Nephron progenitor cell (in vitro differentiated cells): ENCODE data around the gene IL1B.

Source experiments
- DNase-seq: peaks from one replicate; pipeline ENCODE4 v3.0.0; 2021
- H3K27ac Mint-ChIP-seq: 2 replicates; pipeline ENCODE4 v1.8.0; 2021; ENCODE audit warnings: mild to moderate bottlenecking, moderate library complexity, mixed read lengths
- H3K27me3 Mint-ChIP-seq: 2 replicates; pipeline ENCODE4 v1.8.0; 2021; ENCODE audit warnings: mild to moderate bottlenecking, low read depth, mixed read lengths; ENCODE audit not compliant: poor library complexity
- H3K36me3 Mint-ChIP-seq: 2 replicates; pipeline ENCODE4 v1.8.0; 2021; ENCODE audit warnings: low read depth, mixed read lengths
- H3K4me1 Mint-ChIP-seq: 2 replicates; pipeline ENCODE4 v1.8.0; 2021; ENCODE audit warnings: mixed read lengths
- H3K4me3 Mint-ChIP-seq: 2 replicates; pipeline ENCODE4 v1.8.0; 2021; ENCODE audit warnings: mild to moderate bottlenecking, moderate library complexity, mixed read lengths
- H3K9me3 Mint-ChIP-seq: 2 replicates; pipeline ENCODE4 v1.8.0; 2021; ENCODE audit warnings: mild to moderate bottlenecking, moderate library complexity, mixed read lengths
- TF ChIP-seq, protein P1 (sequence below): fragments of 200-600 bp; sonication (generic); IDR thresholded peaks from 2 replicates; pipeline ENCODE4 v1.5.0; 2021; ENCODE audit warnings: antibody characterized with exemption

Gene IL1B

DNA sequence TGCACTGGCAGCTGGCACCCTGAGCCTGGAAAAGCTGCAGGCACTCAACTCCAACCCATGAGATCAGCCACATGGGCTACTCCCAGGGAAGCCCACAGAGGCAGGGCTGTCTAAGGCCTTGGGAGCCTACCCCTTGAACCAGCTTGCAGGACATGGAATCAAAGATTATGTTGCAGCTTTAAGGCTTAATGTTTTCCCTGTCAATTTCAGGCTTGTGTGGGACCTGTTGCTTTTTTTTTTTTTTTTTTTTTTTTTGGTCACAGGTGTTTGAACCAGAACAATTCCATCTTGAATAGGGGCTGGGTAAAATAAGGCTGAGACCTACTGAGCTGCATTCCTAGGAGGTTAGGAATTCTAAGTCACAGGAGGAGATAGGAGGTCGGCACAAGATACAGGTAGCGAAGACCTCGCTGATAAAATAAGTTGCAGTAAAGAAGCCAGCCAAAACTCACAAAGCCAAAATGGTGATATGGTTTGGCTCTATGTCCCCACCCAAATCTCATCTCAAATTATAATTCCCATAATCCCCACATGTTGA is 44.8 kb downstream of the IL1B start:
- peaks cover 4% of the 10 kb centered on the region for H3K36me3 Mint-ChIP-seq
- H3K27me3 Mint-ChIP-seq: peaks cover 13% of the 10 kb centered on the region
- H3K4me3 Mint-ChIP-seq: no peak overlapping the region
- no peak for DNase-seq
- no peak overlapping the region for H3K27ac Mint-ChIP-seq
- TF ChIP-seq, protein P1, sequence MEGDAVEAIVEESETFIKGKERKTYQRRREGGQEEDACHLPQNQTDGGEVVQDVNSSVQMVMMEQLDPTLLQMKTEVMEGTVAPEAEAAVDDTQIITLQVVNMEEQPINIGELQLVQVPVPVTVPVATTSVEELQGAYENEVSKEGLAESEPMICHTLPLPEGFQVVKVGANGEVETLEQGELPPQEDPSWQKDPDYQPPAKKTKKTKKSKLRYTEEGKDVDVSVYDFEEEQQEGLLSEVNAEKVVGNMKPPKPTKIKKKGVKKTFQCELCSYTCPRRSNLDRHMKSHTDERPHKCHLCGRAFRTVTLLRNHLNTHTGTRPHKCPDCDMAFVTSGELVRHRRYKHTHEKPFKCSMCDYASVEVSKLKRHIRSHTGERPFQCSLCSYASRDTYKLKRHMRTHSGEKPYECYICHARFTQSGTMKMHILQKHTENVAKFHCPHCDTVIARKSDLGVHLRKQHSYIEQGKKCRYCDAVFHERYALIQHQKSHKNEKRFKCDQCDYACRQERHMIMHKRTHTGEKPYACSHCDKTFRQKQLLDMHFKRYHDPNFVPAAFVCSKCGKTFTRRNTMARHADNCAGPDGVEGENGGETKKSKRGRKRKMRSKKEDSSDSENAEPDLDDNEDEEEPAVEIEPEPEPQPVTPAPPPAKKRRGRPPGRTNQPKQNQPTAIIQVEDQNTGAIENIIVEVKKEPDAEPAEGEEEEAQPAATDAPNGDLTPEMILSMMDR: no peak
- H3K4me1 Mint-ChIP-seq: peaks cover 11% of the 10 kb centered on the region
- peaks cover 6% of the 10 kb centered on the region for H3K9me3 Mint-ChIP-seq

DNA sequence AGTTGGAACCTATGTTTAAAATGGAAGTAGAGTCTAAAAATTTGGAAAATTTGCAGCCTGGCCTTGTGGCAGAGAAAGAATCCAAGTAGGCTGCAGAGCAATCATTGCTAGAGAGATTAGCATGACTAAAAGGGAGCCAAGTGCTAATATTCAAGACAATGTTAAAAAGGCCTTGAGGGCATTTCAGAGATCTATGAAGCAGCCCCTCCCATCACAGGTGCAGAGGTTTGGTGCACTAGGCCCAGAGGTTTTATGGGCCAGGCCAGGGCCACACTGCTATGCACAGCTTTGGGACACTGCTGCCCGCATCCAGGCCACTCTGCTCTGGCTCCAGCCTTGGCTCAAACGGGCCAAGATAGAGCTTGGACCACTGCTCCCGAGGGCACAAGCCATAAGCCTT is 45.6 kb downstream of the IL1B start:
- DNase-seq: no peak
- H3K36me3 Mint-ChIP-seq: peaks cover 4% of the 10 kb centered on the region
- H3K27ac Mint-ChIP-seq: no peak overlapping the region
- peaks cover 9% of the 10 kb centered on the region for H3K27me3 Mint-ChIP-seq
- peaks cover 11% of the 10 kb centered on the region for H3K4me1 Mint-ChIP-seq
- TF ChIP-seq, protein P1: no peak
- H3K9me3 Mint-ChIP-seq: peaks cover 4% of the 10 kb centered on the region
- no peak overlapping the region for H3K4me3 Mint-ChIP-seq

DNA sequence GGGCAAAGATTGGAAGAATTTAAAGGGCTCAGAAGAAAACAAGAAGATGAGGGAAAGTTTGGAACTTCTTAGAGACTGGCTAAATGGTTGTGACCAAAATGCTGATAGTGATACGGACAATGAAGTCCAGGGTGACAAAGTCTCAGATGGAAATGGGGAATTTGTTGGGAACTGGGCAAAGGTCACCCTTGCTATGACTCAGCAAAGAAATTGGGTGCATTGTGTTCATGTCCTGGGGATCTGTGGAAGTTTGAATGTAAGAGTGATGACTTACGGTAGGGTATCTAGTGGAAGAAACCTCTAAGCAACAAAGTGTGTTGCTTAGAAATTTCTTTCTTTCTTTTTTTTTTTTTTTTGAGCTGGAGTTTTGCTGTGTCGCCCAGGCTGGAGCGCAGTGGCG is 46.3 kb downstream of the IL1B start:
- peaks cover 4% of the 10 kb centered on the region for H3K36me3 Mint-ChIP-seq
- H3K4me1 Mint-ChIP-seq: peaks cover 11% of the 10 kb centered on the region
- DNase-seq: no peak
- H3K4me3 Mint-ChIP-seq: no peak overlapping the region
- H3K27ac Mint-ChIP-seq: no peak overlapping the region
- no peaks in the 10 kb centered on the region for H3K9me3 Mint-ChIP-seq
- peaks cover 9% of the 10 kb centered on the region for H3K27me3 Mint-ChIP-seq
- TF ChIP-seq, protein P1: no peak

DNA sequence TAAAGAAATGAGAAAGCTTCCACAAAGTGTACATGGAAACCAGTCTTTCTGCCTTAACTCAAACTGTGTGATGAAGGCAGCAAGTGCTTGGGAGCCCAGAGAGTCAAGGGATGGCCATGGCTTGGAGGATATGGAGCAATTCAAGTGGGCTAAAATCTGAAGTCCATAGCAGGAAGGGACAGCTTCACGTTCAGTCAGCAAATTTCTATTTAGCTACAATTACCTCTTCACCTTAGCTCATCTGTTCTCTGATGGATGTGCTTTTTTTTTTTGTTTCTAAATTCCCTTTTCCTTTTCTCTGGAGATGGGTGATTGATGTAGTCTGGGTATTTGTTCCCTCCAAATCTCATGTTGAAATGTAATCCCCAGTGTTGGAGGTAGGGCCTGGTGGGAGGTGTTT is 47.4 kb downstream of the IL1B start:
- TF ChIP-seq, protein P1: no peak
- H3K27ac Mint-ChIP-seq: no peak overlapping the region
- no peak for DNase-seq
- no peaks in the 10 kb centered on the region for H3K9me3 Mint-ChIP-seq
- no peak overlapping the region for H3K4me3 Mint-ChIP-seq
- H3K4me1 Mint-ChIP-seq: peaks cover 14% of the 10 kb centered on the region
- peaks cover 4% of the 10 kb centered on the region for H3K36me3 Mint-ChIP-seq
- peaks cover 9% of the 10 kb centered on the region for H3K27me3 Mint-ChIP-seq

DNA sequence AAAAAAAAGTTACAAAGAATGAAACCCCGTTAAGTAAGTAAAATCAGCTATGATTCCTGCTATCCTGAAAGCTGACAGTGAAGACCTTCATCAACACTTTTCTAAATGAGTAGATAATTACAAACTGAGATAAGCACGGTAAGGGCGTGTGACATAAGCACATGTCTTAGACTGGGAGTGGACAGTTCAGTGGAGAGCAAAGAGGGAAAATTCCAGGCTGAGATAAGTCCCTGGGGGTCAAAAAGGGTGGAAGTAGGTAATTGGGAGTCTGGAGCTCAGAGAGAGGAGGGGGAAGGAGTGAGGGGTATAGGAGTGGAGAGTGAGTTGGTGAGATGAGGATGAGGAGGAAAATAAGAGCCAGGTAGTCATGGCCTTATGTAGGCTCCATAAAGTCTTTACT is 47.9 kb downstream of the IL1B start:
- H3K9me3 Mint-ChIP-seq: no peaks in the 10 kb centered on the region
- TF ChIP-seq, protein P1: no peak
- H3K36me3 Mint-ChIP-seq: peaks cover 4% of the 10 kb centered on the region
- peaks cover 16% of the 10 kb centered on the region for H3K4me1 Mint-ChIP-seq
- H3K27me3 Mint-ChIP-seq: peaks cover 9% of the 10 kb centered on the region
- no peak for DNase-seq
- no peak overlapping the region for H3K4me3 Mint-ChIP-seq
- no peak overlapping the region for H3K27ac Mint-ChIP-seq

DNA sequence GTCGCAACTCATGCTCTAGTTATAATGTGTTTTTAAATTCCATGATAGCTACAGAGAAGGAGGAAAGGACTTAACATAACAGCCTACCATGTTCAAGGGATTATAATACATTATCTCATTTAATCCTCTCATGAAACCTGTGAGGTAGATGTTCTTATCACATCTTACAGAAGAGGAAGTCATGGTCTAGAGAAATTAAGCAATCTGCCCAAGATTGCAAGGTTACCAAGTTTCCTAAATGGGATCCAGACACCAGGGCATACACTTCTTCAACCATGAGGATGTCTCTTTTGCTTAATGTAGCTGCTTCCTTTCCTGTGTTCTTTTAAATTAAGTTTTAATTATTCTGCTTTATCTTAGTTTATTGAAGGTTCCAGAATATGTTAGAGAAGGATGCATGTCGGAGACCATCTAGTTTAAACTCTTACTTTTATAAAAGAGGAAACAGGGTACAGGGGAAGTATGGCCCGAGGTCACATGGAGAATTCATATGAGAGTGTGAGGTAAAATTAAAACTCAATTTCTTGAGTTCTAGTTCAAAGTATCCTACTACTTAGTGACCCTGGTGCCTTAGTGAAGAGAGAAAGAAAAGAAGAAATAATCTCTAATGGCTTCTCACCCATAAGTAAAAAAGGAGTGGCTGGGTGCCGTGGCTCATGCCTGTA is 48.7 kb downstream of the IL1B start:
- TF ChIP-seq, protein P1: no peak
- Mint-ChIP-seq H3K36me3 (no peaks in the 10 kb centered on the region), H3K9me3 (no peaks in the 10 kb centered on the region), H3K27me3 (peaks cover 6% of the 10 kb centered on the region), H3K4me1 (peaks cover 18% of the 10 kb centered on the region), H3K27ac (no peak overlapping the region), H3K4me3 (no peak overlapping the region)
- DNase-seq: no peak
